Measurements from ENCODE around the gene BRD3OS. TPM values are rescaled to one million over a fixed set of nuclear protein-coding genes. Genes with fewer than 3 reads are reported as not detected.

BRD3OS gene
- total and polyA plus RNA-seq, 2 donors (not counting 3 experiments of a cell fraction or from before 2014, with no cell fraction given), result 11.9 to 15.4 TPM

DNA sequence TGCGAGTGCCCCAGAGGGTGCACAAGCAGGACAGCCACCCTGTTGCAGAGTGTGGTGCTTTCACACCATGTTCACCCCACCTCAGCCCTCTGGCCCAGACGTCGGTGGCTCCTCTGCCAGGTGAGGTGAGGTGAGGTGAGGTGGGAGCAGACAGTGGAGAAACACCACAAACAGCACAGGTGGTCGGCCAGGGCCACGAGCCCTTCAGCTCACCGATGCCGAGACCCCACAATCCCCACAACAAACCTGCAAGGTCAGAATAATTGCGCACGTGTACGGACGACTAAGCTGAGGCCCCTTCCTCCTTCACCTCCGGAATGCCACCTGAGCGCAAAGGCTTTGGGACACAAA lies 32.0 kb downstream of the BRD3OS start:
- BruUV-seq (replicated peaks), result no TSS peak
- Histone ChIP-seq H3K36me3 (ENCODE audit: control insufficient read depth in 2 of 2, extremely low read depth in 1 of 2, insufficient read depth in 2 of 2, low read length in 2 of 2) (peaks cover 0 to 14% of the 10 kb centered on the region in 2 experiments), H3K79me2 (ENCODE audit: control insufficient read depth, insufficient read depth, low read length) (peaks cover 75% of the 10 kb centered on the region), H3K27me3 (ENCODE audit: control insufficient read depth in 2 of 2, insufficient read depth in 2 of 2, low read length in 2 of 2) (no peaks in the 10 kb centered on the region), H3K4me3 (replicated peaks in 1 of 3; ENCODE audit: insufficient read depth in 1 of 3, low read depth in 1 of 3, low read length in 3 of 3) (no peak overlapping the region), H3K27ac (ENCODE audit: insufficient read depth, low read depth, low read length) (no peak overlapping the region), H3K4me1 (ENCODE audit: control insufficient read depth, extremely low read depth, insufficient read depth, low read length) (peaks cover 8% of the 10 kb centered on the region), H2AFZ (ENCODE audit: low read depth, low read length) (no peak overlapping the region), H3K4me2 (ENCODE audit: insufficient read depth, low read length) (no peak overlapping the region), H4K20me1 (replicated peaks; ENCODE audit: control insufficient read depth, extremely low read depth, insufficient read depth, low read length) (no peaks in the 10 kb centered on the region), H3K9me1 (replicated peaks; ENCODE audit: control insufficient read depth, extremely low read depth, insufficient read depth, low read length) (no peaks in the 10 kb centered on the region), H3K9me3 (replicated peaks; ENCODE audit: control insufficient read depth, insufficient read depth, low read length) (no peaks in the 10 kb centered on the region), H3K9ac (replicated peaks; ENCODE audit: extremely low read depth, insufficient read depth, low read length) (no peak overlapping the region)
- no peak for DNase-seq (ENCODE audit: low read depth, low spot score)
- intact Hi-C loops (cut with micrococcal nuclease), result no loop called here
- ChIA-PET POLR2A (no interaction called here), CTCF (interaction anchor here (1.2 kb wide), 1 partner anchor 9 kb away, joined by 4 read pairs; no protein-coding TSS in a partner anchor)
- FAIRE-seq, result no peak
- dilution Hi-C loops (cut with MboI; ENCODE audit: extremely low pct_ligation_motif_present, low sequenced_read_pairs), result no loop called here
- TF ChIP-seq, protein P1, sequence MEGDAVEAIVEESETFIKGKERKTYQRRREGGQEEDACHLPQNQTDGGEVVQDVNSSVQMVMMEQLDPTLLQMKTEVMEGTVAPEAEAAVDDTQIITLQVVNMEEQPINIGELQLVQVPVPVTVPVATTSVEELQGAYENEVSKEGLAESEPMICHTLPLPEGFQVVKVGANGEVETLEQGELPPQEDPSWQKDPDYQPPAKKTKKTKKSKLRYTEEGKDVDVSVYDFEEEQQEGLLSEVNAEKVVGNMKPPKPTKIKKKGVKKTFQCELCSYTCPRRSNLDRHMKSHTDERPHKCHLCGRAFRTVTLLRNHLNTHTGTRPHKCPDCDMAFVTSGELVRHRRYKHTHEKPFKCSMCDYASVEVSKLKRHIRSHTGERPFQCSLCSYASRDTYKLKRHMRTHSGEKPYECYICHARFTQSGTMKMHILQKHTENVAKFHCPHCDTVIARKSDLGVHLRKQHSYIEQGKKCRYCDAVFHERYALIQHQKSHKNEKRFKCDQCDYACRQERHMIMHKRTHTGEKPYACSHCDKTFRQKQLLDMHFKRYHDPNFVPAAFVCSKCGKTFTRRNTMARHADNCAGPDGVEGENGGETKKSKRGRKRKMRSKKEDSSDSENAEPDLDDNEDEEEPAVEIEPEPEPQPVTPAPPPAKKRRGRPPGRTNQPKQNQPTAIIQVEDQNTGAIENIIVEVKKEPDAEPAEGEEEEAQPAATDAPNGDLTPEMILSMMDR (IDR thresholded peaks at IDR 0.05; ENCODE audit: extremely low read depth in 1 of 2, insufficient read depth in 1 of 2, low read depth in 1 of 2, low read length in 2 of 2), result no peak
- TF ChIP-seq JUN (IDR thresholded peaks at IDR 0.05; ENCODE audit: borderline replicate concordance, insufficient read depth, insufficient read length, low read depth), result no peak
- TF ChIP-seq GATA2 (IDR thresholded peaks at IDR 0.05; ENCODE audit: insufficient read depth, insufficient read length, low read depth, low read length), result no peak
- TF ChIP-seq MYC (IDR thresholded peaks at IDR 0.05; ENCODE audit: low read depth, low read length), result no peak
- no peak for TF ChIP-seq POLR2AphosphoS5 (IDR thresholded peaks at IDR 0.05; ENCODE audit: insufficient read depth, low read depth, low read length)
- no peak for TF ChIP-seq EZH2 (IDR thresholded peaks at IDR 0.05; ENCODE audit: borderline replicate concordance, low read depth, low read length, severe bottlenecking)
- TF ChIP-seq, protein P2, sequence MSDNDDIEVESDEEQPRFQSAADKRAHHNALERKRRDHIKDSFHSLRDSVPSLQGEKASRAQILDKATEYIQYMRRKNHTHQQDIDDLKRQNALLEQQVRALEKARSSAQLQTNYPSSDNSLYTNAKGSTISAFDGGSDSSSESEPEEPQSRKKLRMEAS (IDR thresholded peaks at IDR 0.05; ENCODE audit: insufficient read depth, insufficient read length), result no peak
- TF ChIP-seq POLR2A (IDR thresholded peaks at IDR 0.05; ENCODE audit: low read depth, low read length), result no peak
- no peak for TF ChIP-seq FOS (IDR thresholded peaks at IDR 0.05; ENCODE audit: borderline replicate concordance, insufficient read depth, low read length)
